Spinal cord (tissue), 10 donors: ENCODE results near the gene CYP1A2. TPM values are rescaled to one million over a fixed set of nuclear protein-coding genes. Genes with fewer than 3 reads are reported as not detected.
"Not testable (repeated sequence)": the region's sequence is repeated elsewhere in the genome, so short reads cannot be mapped to it uniquely, and the experiment has no call there.

Experiments used
- DNase-seq, 6 donors: peaks; one replicate each; pipeline versions ENCODE4 v3.0.0 to v3.0.0-alpha.2; 2013 to 2015; ENCODE audit warnings: low spot score in 6 of 6, low read depth in 4 of 6
- H3K27ac ChIP-seq: one replicate; pipeline ENCODE4 v1.5.1; 2013; ENCODE audit warnings: low read depth, low read length, control low read depth
- H3K27me3 ChIP-seq: one replicate; pipeline ENCODE4 v1.6.1; 2013; ENCODE audit warnings: low read length; ENCODE audit not compliant: control insufficient read depth, insufficient read depth
- H3K36me3 ChIP-seq: one replicate; pipeline ENCODE4 v1.6.1; 2013; ENCODE audit warnings: low read length; ENCODE audit not compliant: control insufficient read depth, insufficient read depth
- H3K4me1 ChIP-seq: one replicate; pipeline ENCODE4 v1.6.1; 2013; ENCODE audit warnings: low read length; ENCODE audit not compliant: control insufficient read depth, insufficient read depth
- H3K4me3 ChIP-seq: one replicate; pipeline ENCODE4 v1.5.1; 2013; ENCODE audit warnings: low read depth, low read length, control low read depth
- H3K9me3 ChIP-seq: one replicate; pipeline ENCODE4 v1.6.1; 2013; ENCODE audit warnings: low read length; ENCODE audit not compliant: control insufficient read depth, insufficient read depth
- whole genome bisulfite sequencing: methylation state at CpG from one replicate; pipeline ENCODE4 v1.1.5; 2013; ENCODE audit warnings: missing lambda C conversion rate; ENCODE audit not compliant: insufficient coverage; 5-methylcytosine and 5-hydroxymethylcytosine counted together
- polyA plus RNA-seq, 2 donors: library from polyadenylated mRNA; unstranded; fragments of 120-200 nt; gene quantifications; one replicate each; pipeline ENCODE4 v1.2.1, GENCODE V29; 2013; ENCODE audit not compliant: insufficient read length in 2 of 2
- total RNA-seq, 2 donors: library from RNA; depleted of rRNA in 1 of 2; stranded (reverse); fragments of 120-200 nt in 1 of 2; fragments of >200 nt in 1 of 2; gene quantifications; one replicate each; pipeline versions ENCODE4 v1.2.3 to v1.2.4, GENCODE V29; 2013 to 2014
- donor health status: healthy.

The CYP1A2 gene
- total and polyA plus RNA-seq, 4 donors, result 0.29 TPM; not detected in 3

DNA sequence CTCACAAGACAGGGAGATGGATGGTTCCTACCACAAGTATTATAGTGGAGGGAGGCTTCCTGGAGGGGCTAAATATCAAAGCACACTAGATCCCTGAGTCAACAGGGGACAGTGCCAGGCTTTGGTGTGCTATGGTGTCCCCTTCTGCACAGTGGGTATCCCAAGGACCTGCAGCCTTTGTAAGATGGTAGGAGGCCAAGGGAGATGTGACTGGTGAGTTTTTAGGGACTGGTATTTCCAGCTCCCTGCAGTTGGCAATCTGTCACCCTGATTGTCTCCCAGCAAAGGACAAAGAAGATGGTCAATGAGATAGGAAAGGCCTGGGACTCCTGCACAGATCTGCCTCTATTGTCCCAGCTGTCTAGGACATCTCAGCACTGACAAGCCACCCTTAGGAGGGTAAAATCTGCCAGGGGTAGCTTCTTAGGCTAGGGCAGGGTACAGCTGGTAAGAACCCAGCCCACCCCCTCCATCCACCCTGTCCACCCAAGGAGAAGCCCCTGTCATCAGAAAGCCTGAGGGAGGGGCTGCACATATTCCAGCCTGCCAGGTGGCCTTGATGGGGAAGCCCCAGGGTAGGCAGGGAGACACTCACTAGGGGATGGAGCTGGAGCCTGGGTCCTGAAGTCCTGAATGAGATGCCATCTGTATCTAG is 23.9 kb upstream of the CYP1A2 start:
- DNase-seq, result no peak
- H3K27ac ChIP-seq, result no peak overlapping the region
- no peak overlapping the region for H3K4me3 ChIP-seq
- H3K9me3 ChIP-seq, result no peaks in the 10 kb centered on the region
- H3K36me3 ChIP-seq, result no peaks in the 10 kb centered on the region
- peaks cover 14% of the 10 kb centered on the region for H3K4me1 ChIP-seq
- peaks cover 33% of the 10 kb centered on the region for H3K27me3 ChIP-seq

DNA sequence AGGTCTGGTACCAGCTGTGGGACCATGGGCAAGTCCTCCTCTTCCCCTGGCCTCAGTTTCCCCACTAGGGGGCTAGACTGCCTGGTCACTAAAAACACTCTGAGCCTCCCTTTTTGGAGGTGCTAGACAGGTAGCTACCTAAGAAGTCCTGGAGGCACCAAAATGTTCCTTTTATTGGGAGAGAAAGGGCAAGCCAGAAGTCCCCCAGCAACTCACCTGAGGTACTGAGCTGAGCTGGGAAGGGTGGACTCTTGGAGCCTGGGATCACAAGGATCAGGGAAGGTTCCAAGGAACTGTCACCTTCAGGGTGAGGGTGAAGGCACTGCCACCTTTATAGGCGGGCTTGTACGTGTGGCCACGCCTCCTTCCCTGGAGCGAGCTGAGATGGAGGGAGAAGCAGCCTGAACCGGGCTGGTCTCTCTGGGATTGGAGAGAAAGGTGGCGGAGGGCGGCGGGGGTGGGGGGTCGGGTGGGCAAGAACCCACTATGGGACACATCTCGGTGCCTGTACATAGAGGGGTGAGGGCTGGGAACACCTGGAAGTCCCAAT is 23.3 kb upstream of the CYP1A2 start, which contains the start of gene CYP1A1:
Gene CYP1A1, minus strand, starts transcription at position 304 of the 550 bp plus-strand sequence. CDS start 2,431 bp downstream, outside the sequence.
- H3K4me1 ChIP-seq, result peaks cover 14% of the 10 kb centered on the region
- no peaks in the 10 kb centered on the region for H3K9me3 ChIP-seq
- H3K27ac ChIP-seq, result no peak within 1 kb of the TSS
- peaks cover 35% of the 10 kb centered on the region for H3K27me3 ChIP-seq
- peak in 2 of 6 donors; percentile 25 to 75 for DNase-seq
- peak within 1 kb of the TSS; percentile 40 for H3K4me3 ChIP-seq
- 0% methylated on average over 2 of the region's 10 CpGs for WGBS
- no peaks in the 10 kb centered on the region for H3K36me3 ChIP-seq

DNA sequence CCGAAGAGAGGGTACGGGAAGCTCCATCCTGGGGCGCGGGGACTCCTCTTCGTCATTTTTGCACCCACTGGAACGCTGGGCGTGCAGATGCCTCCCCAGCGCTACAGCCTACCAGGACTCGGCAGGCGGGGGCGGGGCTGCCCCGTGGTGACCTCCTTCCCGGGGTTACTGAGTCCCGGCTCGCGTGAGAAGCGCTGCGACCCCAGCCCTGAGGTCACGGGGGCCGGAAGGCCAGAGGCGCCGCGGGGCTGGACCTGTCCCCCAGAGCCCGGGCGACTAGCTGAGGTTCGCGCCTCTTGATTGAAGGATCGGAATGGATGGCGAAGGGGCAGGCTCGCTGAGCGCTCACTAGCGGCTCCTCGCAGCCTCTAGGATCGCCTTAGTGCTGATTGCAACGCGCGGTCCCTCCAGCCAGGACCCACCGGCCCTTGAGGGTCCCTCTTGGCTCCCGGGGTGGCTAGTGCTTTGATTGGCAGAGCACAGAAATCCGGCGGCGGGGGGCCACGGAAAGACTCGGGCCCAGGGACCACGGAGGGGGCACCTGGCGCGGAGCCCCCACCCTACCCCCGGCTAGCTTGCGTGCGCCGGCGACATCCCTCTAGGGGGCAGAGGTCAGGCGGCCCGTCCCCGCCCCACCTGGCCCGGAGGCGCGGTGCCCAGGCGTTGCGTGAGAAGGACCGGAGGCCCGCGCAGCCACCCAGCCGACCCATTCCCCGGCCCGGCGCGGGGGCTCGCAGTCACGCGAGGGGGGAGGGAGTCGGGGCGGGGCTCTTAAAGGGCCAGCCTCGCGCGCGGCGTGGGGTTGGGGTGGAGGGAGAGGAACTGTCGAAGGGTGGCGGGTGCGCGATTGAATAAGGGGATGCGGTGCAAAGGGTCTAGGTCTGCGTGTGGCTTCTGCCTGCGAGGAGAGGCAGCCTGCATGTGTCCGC is 22.5 kb upstream of the CYP1A2 start:
- Histone ChIP-seq H3K27me3 (peaks cover 35% of the 10 kb centered on the region), H3K4me3 (peak overlapping the region; percentile 40), H3K4me1 (peaks cover 14% of the 10 kb centered on the region), H3K9me3 (no peaks in the 10 kb centered on the region), H3K27ac (no peak overlapping the region), H3K36me3 (no peaks in the 10 kb centered on the region)
- WGBS, result under 1% methylated on average over 86 of the region's 86 CpGs
- peak in 2 of 6 donors; percentile 44 to 77 for DNase-seq

DNA sequence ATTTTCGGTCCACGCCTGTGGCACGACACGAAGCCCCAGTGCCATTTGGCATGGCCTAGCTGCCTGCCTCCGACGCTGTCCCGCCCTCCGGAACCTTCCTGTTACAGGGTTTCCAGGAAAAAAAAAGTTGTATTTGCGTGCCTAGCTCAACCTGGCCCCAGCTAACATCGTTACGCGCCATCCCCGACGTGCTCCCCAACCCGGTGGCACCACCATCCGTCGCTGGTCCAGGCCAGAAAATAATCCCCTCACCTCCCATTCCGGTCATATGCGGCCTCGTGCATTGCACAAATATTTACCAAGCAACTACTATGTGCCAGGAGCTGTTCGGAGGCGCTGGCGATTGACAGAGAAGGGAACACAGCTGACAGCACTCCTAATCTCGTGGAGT is 21.9 kb upstream of the CYP1A2 start:
- Histone ChIP-seq H3K9me3 (no peaks in the 10 kb centered on the region), H3K27ac (no peak overlapping the region), H3K27me3 (peaks cover 35% of the 10 kb centered on the region), H3K4me3 (no peak overlapping the region), H3K4me1 (peaks cover 14% of the 10 kb centered on the region), H3K36me3 (no peaks in the 10 kb centered on the region)
- DNase-seq, result no peak
- whole genome bisulfite sequencing, result 36% methylated on average over 24 of the region's 24 CpGs

- H3K9me3 ChIP-seq, result no peaks in the 10 kb centered on the region
- H3K36me3 ChIP-seq, result no peaks in the 10 kb centered on the region
- peak in 1 of 6 donors; percentile 7 for DNase-seq
- 52% methylated on average over 7 of the region's 7 CpGs for whole genome bisulfite sequencing
- H3K27me3 ChIP-seq, result peaks cover 40% of the 10 kb centered on the region
- no peak overlapping the region for H3K27ac ChIP-seq
- peaks cover 14% of the 10 kb centered on the region for H3K4me1 ChIP-seq
- no peak overlapping the region for H3K4me3 ChIP-seq
These were observed 20.9 kb upstream of the CYP1A2 start for GRCh38 chr15:74727727-74728126.

DNA sequence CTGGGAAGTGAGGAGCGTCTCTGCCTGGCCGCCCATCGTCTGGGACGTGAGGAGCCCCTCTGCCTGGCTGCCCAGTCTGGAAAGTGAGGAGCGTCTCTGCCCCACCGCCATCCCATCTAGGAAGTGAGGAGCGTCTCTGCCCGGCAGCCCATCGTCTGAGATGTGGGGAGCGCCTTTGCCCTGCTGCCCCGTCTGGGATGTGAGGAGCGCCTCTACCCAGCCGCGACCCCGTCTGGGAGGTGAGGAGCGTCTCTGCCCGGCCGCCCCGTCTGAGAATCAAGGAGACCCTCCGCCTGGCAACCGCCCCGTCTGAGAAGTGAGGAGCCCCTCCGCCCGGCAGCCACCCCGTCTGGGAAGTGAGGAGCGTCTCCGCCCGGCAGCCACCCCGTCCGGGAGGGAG is 19.9 kb upstream of the CYP1A2 start:
- Histone ChIP-seq H3K27me3 (peaks cover 42% of the 10 kb centered on the region), H3K4me1 (peaks cover 14% of the 10 kb centered on the region)
- DNase-seq, H3K27ac ChIP-seq, H3K4me3 ChIP-seq, H3K9me3 ChIP-seq, H3K36me3 ChIP-seq: not testable (repeated sequence)
- 84% methylated on average over 6 of the region's 30 CpGs for WGBS

DNA sequence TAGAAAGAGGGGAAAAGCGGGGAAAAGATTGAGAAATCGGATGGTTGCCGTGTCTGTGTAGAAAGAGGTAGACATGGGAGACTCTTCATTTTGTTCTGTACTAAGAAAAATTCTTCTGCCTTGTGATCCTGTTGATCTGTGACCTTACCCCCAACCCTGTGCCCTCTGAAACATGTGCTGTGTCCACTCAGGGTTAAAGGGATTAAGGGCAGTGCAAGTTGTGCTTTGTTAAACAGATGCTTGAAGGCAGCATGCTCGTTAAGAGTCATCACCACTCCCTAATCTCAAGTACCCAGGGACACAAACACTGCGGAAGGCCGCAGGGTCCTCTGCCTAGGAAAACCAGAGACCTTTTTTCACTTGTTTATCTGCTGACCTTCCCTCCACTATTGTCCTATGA is 19.3 kb upstream of the CYP1A2 start:
- Histone ChIP-seq H3K4me1 (peaks cover 14% of the 10 kb centered on the region), H3K27me3 (peaks cover 42% of the 10 kb centered on the region)
- not testable (repeated sequence) for H3K36me3 ChIP-seq, H3K9me3 ChIP-seq, H3K27ac ChIP-seq, DNase-seq, H3K4me3 ChIP-seq
- WGBS, result no CpG with 5 or more reads among the region's 6 CpGs

DNA sequence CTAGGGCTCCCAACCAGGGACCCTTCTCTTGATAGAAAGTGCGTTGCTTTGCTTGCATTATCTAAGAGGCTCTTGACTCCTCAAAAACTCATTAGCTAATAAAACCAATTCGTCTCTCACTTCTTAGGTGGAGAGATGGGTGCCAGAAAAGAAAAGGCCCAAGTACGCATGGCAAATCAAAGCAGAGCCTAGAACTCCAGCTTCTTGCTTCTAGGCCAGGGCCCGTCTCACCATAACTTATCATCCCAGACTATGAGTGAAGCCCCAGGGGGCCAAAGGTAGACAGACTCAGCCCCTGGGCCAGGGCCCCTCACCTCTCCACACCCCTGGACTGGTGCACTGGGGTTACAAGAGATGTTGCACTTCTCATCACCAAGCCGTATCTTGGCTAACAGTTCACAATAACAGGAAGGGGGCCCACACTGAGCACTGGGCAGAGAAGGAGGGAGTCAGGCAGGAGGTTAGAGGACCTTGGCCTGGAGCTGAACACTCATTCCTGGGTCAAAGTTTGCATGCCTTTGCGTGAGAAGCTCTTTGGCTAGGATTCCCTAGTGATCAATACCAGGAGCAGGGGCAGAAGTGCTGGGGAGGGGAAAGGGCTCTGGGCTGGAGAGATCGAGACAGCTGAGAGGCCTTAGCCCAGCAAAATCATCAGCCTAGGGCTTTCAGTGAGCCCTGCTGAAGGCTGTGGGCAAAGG is 17.9 kb upstream of the CYP1A2 start:
- peaks cover 32% of the 10 kb centered on the region for H3K27me3 ChIP-seq

DNA sequence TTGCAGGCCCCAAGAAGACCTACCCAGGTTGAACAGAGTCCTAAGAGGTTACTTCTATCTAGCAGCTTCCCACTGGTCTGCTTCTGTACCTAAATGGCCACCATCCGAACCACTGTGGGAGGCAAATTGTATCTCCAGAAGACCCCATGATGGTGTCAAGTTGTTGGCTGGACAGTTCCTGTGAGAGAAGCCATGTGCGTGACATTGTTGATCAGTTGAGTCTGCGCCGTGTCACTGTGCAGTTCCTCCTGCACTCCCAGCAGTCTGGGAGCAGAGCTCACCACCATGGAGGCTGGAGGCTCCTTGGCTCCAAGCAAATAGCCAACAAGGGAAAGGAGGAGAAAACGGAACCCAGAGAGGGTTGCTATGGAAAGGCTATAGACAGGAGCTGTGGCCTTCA is 15.8 kb upstream of the CYP1A2 start:
- no peaks in the 10 kb centered on the region for H3K36me3 ChIP-seq
- no peaks in the 10 kb centered on the region for H3K4me1 ChIP-seq
- no peak overlapping the region for H3K4me3 ChIP-seq
- WGBS, result 68% methylated on average over 2 of the region's 5 CpGs
- peaks cover 13% of the 10 kb centered on the region for H3K27me3 ChIP-seq
- DNase-seq, result no peak
- H3K27ac ChIP-seq, result no peak overlapping the region
- no peaks in the 10 kb centered on the region for H3K9me3 ChIP-seq

More for the DNA sequence above, 17.9 kb upstream of the CYP1A2 start:
- Histone ChIP-seq H3K4me1 (peaks cover 12% of the 10 kb centered on the region), H3K27ac (no peak overlapping the region), H3K4me3 (no peak overlapping the region), H3K9me3 (no peaks in the 10 kb centered on the region), H3K36me3 (no peaks in the 10 kb centered on the region)
- WGBS, result 78% methylated on average over 4 of the region's 7 CpGs
- DNase-seq, result no peak
